ENCODE results near the gene TCEA2. TPM values are rescaled to one million over a fixed set of nuclear protein-coding genes. Genes with fewer than 3 reads are reported as not detected.

The TCEA2 gene
- total RNA-seq, 1 donor from 2014 or later, result 23.2 TPM

GRCh38 chr20:64037498-64038213 is 25.3 kb upstream of the TCEA2 start:
- peaks cover 31% of the 10 kb centered on the region for H3K4me1 ChIP-seq
- peaks cover 21% of the 10 kb centered on the region for H3K4me1 Mint-ChIP-seq
- H3K36me3 ChIP-seq, result no peaks in the 10 kb centered on the region
- no peak overlapping the region for H2AFZ ChIP-seq (replicated peaks)
- H3F3A ChIP-seq (ENCODE audit: low read depth), result peaks cover 15% of the 10 kb centered on the region
- no peaks in the 10 kb centered on the region for H3K79me2 ChIP-seq (ENCODE audit: low read depth)
- H3K9ac ChIP-seq, result no peak overlapping the region
- TF ChIP-seq CTCF (IDR thresholded peaks at IDR 0.05) (peak; percentile 2), EZH2 (IDR thresholded peaks at IDR 0.05) (no peak)
- H3K4me3 Mint-ChIP-seq, result peak overlapping the region; percentile 56
- no peak for DNase-seq (ENCODE audit: low spot score)
- no peak overlapping the region for H3K27ac ChIP-seq
- H3K4me2 ChIP-seq, result peak overlapping the region; percentile 88
- peaks cover 3% of the 10 kb centered on the region for H3K36me3 Mint-ChIP-seq
- peaks cover 66% of the 10 kb centered on the region for H3K27me3 ChIP-seq
- peaks cover 47% of the 10 kb centered on the region for H4K20me1 ChIP-seq (ENCODE audit: low read depth)
- H3K4me3 ChIP-seq, result peak overlapping the region; percentile 60
- no peaks in the 10 kb centered on the region for H3K9me3 Mint-ChIP-seq
- no peak overlapping the region for H3K27ac Mint-ChIP-seq
- H3K9me3 ChIP-seq (ENCODE audit: low read depth), result no peaks in the 10 kb centered on the region
- H3K27me3 Mint-ChIP-seq (ENCODE audit: insufficient read depth, low read depth), result peaks cover 43% of the 10 kb centered on the region

GRCh38 chr20:64038224-64038564 is 24.8 kb upstream of the TCEA2 start:
- no peaks in the 10 kb centered on the region for H3K9me3 Mint-ChIP-seq
- Histone ChIP-seq H3K4me1 (peaks cover 31% of the 10 kb centered on the region), H4K20me1 (ENCODE audit: low read depth) (peaks cover 47% of the 10 kb centered on the region), H3K79me2 (ENCODE audit: low read depth) (no peaks in the 10 kb centered on the region), H3K36me3 (no peaks in the 10 kb centered on the region), H3K4me3 (peak overlapping the region; percentile 60), H3K27me3 (peaks cover 71% of the 10 kb centered on the region), H3K9ac (no peak overlapping the region), H3K27ac (no peak overlapping the region), H3K9me3 (ENCODE audit: low read depth) (no peaks in the 10 kb centered on the region), H2AFZ (replicated peaks) (no peak overlapping the region), H3K4me2 (peak overlapping the region; percentile 88), H3F3A (ENCODE audit: low read depth) (peaks cover 15% of the 10 kb centered on the region)
- H3K4me3 Mint-ChIP-seq, result no peak overlapping the region
- H3K36me3 Mint-ChIP-seq, result peaks cover 3% of the 10 kb centered on the region
- TF ChIP-seq EZH2 (IDR thresholded peaks at IDR 0.05), result peak; percentile 97
- TF ChIP-seq EZH2phosphoT487 (IDR thresholded peaks at IDR 0.05), result peak; percentile 84
- no peak for TF ChIP-seq CTCF (IDR thresholded peaks at IDR 0.05)
- no peak overlapping the region for H3K27ac Mint-ChIP-seq
- DNase-seq (ENCODE audit: low spot score), result no peak
- H3K4me1 Mint-ChIP-seq, result peaks cover 21% of the 10 kb centered on the region
- H3K27me3 Mint-ChIP-seq (ENCODE audit: insufficient read depth, low read depth), result peaks cover 45% of the 10 kb centered on the region

- peak; percentile 75 for TF ChIP-seq EZH2phosphoT487 (IDR thresholded peaks at IDR 0.05)
- peak; percentile 97 for TF ChIP-seq EZH2 (IDR thresholded peaks at IDR 0.05)
- TF ChIP-seq CTCF (IDR thresholded peaks at IDR 0.05), result peak; percentile 70
- Histone ChIP-seq H3K4me3 (peak overlapping the region; percentile 60), H3K27ac (no peak overlapping the region)
Measured at GRCh38 chr20:64038565-64039292, 24.3 kb upstream of the TCEA2 start.

More at GRCh38 chr20:64038565-64039292, 24.3 kb upstream of the TCEA2 start:
- peaks cover 21% of the 10 kb centered on the region for H3K4me1 Mint-ChIP-seq
- no peaks in the 10 kb centered on the region for H3K9me3 Mint-ChIP-seq
- H3K4me3 Mint-ChIP-seq, result peak overlapping the region; percentile 81
- peaks cover 76% of the 10 kb centered on the region for H3K27me3 ChIP-seq
- H3K36me3 ChIP-seq, result no peaks in the 10 kb centered on the region
- no peaks in the 10 kb centered on the region for H3K79me2 ChIP-seq (ENCODE audit: low read depth)
- H4K20me1 ChIP-seq (ENCODE audit: low read depth), result peaks cover 47% of the 10 kb centered on the region
- peaks cover 18% of the 10 kb centered on the region for H3F3A ChIP-seq (ENCODE audit: low read depth)
- peak; percentile 89 for DNase-seq (ENCODE audit: low spot score)
- H2AFZ ChIP-seq (replicated peaks), result peak overlapping the region; percentile 91
- H3K4me2 ChIP-seq, result peak overlapping the region; percentile 88
- no peaks in the 10 kb centered on the region for H3K9me3 ChIP-seq (ENCODE audit: low read depth)
- H3K27ac Mint-ChIP-seq, result no peak overlapping the region
- H3K27me3 Mint-ChIP-seq (ENCODE audit: insufficient read depth, low read depth), result peaks cover 50% of the 10 kb centered on the region
- peaks cover 31% of the 10 kb centered on the region for H3K4me1 ChIP-seq
- peaks cover 3% of the 10 kb centered on the region for H3K36me3 Mint-ChIP-seq
- no peak overlapping the region for H3K9ac ChIP-seq

Measured in neural progenitor cell (in vitro differentiated cells).